ENCODE results near the gene PLA2R1.
A peak's percentile ranks its signal among the peaks of the same experiment; 100 is the strongest.
"Not testable (repeated sequence)": the region's sequence is repeated elsewhere in the genome, so short reads cannot be mapped to it uniquely, and the experiment has no call there.

The PLA2R1 gene

GRCh38 chr2:159982842-159983785 is 79.3 kb downstream of the PLA2R1 start:
- H3K4me3 ChIP-seq (replicated peaks in 1 of 2; ENCODE audit: low read depth in 2 of 2, low read length in 2 of 2), result no peak overlapping the region
- peak; percentile 29 to 71 for DNase-seq (ENCODE audit: low read depth in 2 of 2)
- TF ChIP-seq, protein P1, sequence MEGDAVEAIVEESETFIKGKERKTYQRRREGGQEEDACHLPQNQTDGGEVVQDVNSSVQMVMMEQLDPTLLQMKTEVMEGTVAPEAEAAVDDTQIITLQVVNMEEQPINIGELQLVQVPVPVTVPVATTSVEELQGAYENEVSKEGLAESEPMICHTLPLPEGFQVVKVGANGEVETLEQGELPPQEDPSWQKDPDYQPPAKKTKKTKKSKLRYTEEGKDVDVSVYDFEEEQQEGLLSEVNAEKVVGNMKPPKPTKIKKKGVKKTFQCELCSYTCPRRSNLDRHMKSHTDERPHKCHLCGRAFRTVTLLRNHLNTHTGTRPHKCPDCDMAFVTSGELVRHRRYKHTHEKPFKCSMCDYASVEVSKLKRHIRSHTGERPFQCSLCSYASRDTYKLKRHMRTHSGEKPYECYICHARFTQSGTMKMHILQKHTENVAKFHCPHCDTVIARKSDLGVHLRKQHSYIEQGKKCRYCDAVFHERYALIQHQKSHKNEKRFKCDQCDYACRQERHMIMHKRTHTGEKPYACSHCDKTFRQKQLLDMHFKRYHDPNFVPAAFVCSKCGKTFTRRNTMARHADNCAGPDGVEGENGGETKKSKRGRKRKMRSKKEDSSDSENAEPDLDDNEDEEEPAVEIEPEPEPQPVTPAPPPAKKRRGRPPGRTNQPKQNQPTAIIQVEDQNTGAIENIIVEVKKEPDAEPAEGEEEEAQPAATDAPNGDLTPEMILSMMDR (IDR thresholded peaks at IDR 0.05; ENCODE audit: low read depth, low read length), result no peak

- no peak overlapping the region for H3K4me3 ChIP-seq (replicated peaks in 1 of 2; ENCODE audit: low read depth in 2 of 2, low read length in 2 of 2)
- TF ChIP-seq, protein P1 (IDR thresholded peaks at IDR 0.05; ENCODE audit: low read depth, low read length), result no peak
- peak; percentile 78 to 88 for DNase-seq (ENCODE audit: low read depth in 2 of 2)
Observed at GRCh38 chr2:159982270-159982669, 80.1 kb downstream of the PLA2R1 start.

DNA sequence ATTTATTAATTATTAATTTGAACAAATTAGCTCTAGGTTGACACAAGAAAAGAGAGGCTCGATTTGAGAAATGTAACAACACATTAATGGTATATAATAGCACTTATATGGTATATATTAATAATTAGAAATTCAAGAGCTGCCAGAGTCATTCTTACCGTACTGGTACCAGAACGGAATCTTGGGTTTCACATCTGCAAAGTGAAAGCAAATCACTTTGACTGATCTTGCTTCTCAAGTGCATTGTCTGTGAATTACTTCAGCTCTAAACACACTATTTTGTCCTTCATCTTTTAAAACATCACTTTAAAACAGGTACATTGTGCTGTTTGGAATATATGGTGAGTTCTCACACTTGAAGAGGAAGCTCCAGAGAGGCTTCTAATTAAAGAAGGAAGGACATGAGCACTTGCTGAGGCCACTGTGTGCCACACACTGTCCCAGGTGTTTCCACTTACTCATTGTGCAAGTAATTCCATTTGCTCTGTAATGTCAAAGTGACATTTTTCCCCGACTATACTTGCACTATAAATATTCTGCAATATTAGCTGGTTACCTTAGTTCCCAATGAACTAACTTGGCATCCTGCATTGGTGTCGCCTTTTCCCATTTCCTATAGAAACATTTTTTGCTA is 85.8 kb downstream of the PLA2R1 start:
- no peak for DNase-seq (ENCODE audit: low read depth in 2 of 2)
- TF ChIP-seq, protein P1 (IDR thresholded peaks at IDR 0.05; ENCODE audit: low read depth, low read length), result no peak
- H3K4me3 ChIP-seq (replicated peaks in 1 of 2; ENCODE audit: low read depth in 2 of 2, low read length in 2 of 2), result no peak overlapping the region

DNA sequence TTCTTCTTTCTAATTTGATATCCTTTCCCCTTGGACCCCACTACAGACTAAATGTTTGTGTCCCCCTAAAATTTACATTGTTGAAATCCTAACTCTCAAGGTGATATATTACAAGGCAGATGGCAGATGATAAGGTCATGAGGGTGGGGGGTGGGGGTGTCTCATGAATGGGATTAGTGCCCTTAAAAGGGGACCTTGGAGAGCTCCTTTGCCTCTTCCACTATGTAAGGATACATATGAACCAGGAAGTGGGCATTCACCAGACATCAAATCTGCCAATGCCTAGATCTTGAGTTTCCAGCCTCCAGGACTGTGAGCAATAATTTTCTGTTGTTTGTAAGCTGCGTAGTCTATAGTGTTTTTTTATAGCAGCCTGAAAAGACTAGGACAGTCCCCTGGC is 89.1 kb downstream of the PLA2R1 start:
- no peak for DNase-seq (ENCODE audit: low read depth in 2 of 2)
- TF ChIP-seq, protein P1 (IDR thresholded peaks at IDR 0.05; ENCODE audit: low read depth, low read length), result no peak
- H3K4me3 ChIP-seq (replicated peaks in 1 of 2; ENCODE audit: low read depth in 2 of 2, low read length in 2 of 2), result no peak overlapping the region

- TF ChIP-seq, protein P1 (IDR thresholded peaks at IDR 0.05; ENCODE audit: low read depth, low read length), result no peak
- no peak overlapping the region for H3K4me3 ChIP-seq (replicated peaks in 1 of 2; ENCODE audit: low read depth in 2 of 2, low read length in 2 of 2)
- DNase-seq (ENCODE audit: low read depth in 2 of 2), result no peak
Observed at GRCh38 chr2:159971365-159972152, 90.9 kb downstream of the PLA2R1 start.

- not testable (repeated sequence) for DNase-seq (ENCODE audit: low read depth in 2 of 2); H3K4me3 ChIP-seq (replicated peaks in 1 of 2; ENCODE audit: low read depth in 2 of 2, low read length in 2 of 2)
Observed at GRCh38 chr2:159970548-159970947, 91.9 kb downstream of the PLA2R1 start.

Measured in cardiac fibroblast (primary cell).